Smooth muscle cell (in vitro differentiated cells): ENCODE results near the gene SLC43A2. TPM values are rescaled to one million over a fixed set of nuclear protein-coding genes. Genes with fewer than 3 reads are reported as not detected.

Source experiments
- DNase-seq: peaks from one replicate; lab custom pipeline; 2025; ENCODE audit not compliant: unreplicated experiment; lab: John Stamatoyannopoulos, UW
- H2AFZ ChIP-seq: fragments of 200-600 bp; sonication (generic); 2 replicates; pipeline ENCODE4 v1.6.0; 2016; ENCODE audit warnings: antibody characterized with exemption, low read depth, mild to moderate bottlenecking
- H3F3A ChIP-seq: fragments of 200-600 bp; sonication (generic); 2 replicates; pipeline ENCODE4 v1.6.0; 2017; ENCODE audit warnings: antibody characterized with exemption, low read depth
- H3K27ac ChIP-seq: fragments of 200-600 bp; sonication (generic); 2 replicates; pipeline ENCODE4 v1.5.1; 2016; ENCODE audit warnings: low read depth, mild to moderate bottlenecking
- H3K27me3 ChIP-seq: fragments of 200-600 bp; sonication (generic); 2 replicates; pipeline ENCODE4 v1.6.1; 2016; ENCODE audit warnings: low read depth, mild to moderate bottlenecking
- H3K36me3 ChIP-seq: fragments of 200-600 bp; sonication (generic); 2 replicates; pipeline ENCODE4 v1.5.1; 2016; ENCODE audit warnings: low read depth
- H3K4me1 ChIP-seq: fragments of 200-600 bp; sonication (generic); 2 replicates; pipeline ENCODE4 v1.5.1; 2016; ENCODE audit warnings: low read depth
- H3K4me2 ChIP-seq: fragments of 200-600 bp; sonication (generic); 2 replicates; pipeline ENCODE4 v1.6.0; 2016; ENCODE audit warnings: mild to moderate bottlenecking
- H3K4me3 ChIP-seq: fragments of 200-600 bp; sonication (generic); 2 replicates; pipeline ENCODE4 v1.5.1; 2016; ENCODE audit warnings: mild to moderate bottlenecking
- H3K79me2 ChIP-seq: fragments of 200-600 bp; sonication (generic); 2 replicates; pipeline ENCODE4 v1.6.0; 2016; ENCODE audit warnings: low read depth, mild to moderate bottlenecking
- H3K9ac ChIP-seq: fragments of 200-600 bp; sonication (generic); 2 replicates; pipeline ENCODE4 v1.6.0; 2016; ENCODE audit warnings: low read depth
- H3K9me3 ChIP-seq: fragments of 200-600 bp; sonication (generic); replicated peaks from 2 replicates; pipeline ENCODE4 v1.5.1; 2016; ENCODE audit warnings: low read depth
- H4K20me1 ChIP-seq: fragments of 200-600 bp; sonication (generic); 2 replicates; pipeline ENCODE4 v1.6.0; 2016; ENCODE audit warnings: low read depth
- WGBS: methylation state at CpG from one replicate; pipeline ENCODE4 v1.1.7; 2016; ENCODE audit warnings: low lambda C conversion rate; 5-methylcytosine and 5-hydroxymethylcytosine counted together
- polyA plus RNA-seq: library from polyadenylated mRNA; unstranded; fragments of >200 nt; fragmentation: Nextera tagmentation; extraction: Ambion mirVana; gene quantifications from 2 replicates; pipeline ENCODE4 v1.2.1, GENCODE V29; 2016
- total RNA-seq: library from RNA; depleted of rRNA; stranded (reverse); fragments of >200 nt; gene quantifications from 2 replicates; pipeline ENCODE4 v1.2.3, GENCODE V29; 2014
- TF ChIP-seq, protein P1 (sequence below): fragments of 200-600 bp; sonication (generic); IDR thresholded peaks from 2 replicates; pipeline ENCODE4 v1.5.1; 2017; ENCODE audit warnings: borderline replicate concordance, mild to moderate bottlenecking, antibody characterized with exemption; ENCODE audit not compliant: insufficient read depth, poor library complexity, severe bottlenecking

Gene SLC43A2
- total and polyA plus RNA-seq, 2 experiments from 2014 or later, result 3.8 to 5.3 TPM

DNA sequence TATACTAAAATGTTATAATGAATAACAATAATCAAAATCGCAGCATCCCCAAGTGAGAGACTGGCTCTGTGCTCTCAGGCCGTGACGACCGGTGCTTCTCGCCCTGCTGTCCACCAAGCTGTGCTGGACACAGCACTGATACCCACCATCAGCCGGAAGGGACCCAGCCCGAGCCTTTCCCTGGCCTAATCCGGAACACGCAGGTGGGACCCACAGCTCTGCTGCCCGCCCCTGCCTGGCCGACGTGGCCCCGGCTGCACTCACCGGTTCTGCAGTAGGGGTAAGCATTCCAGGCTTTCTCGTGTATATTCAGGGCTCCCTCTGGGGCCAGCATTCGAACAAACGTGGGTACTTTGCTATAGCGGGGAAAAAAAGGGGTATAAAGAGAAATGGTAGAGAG, 80.6 kb downstream of the SLC43A2 start:
- H3K9ac ChIP-seq, result no peak overlapping the region
- no peaks in the 10 kb centered on the region for H3K27me3 ChIP-seq
- no peaks in the 10 kb centered on the region for H3F3A ChIP-seq
- H4K20me1 ChIP-seq, result peaks cover 11% of the 10 kb centered on the region
- H3K4me2 ChIP-seq, result no peak overlapping the region
- no peaks in the 10 kb centered on the region for H3K79me2 ChIP-seq
- no peak overlapping the region for H3K4me3 ChIP-seq
- no peaks in the 10 kb centered on the region for H3K4me1 ChIP-seq
- H3K27ac ChIP-seq, result no peak overlapping the region
- 94% methylated on average over 18 of the region's 18 CpGs for WGBS
- no peak for DNase-seq
- no peaks in the 10 kb centered on the region for H3K36me3 ChIP-seq
- H3K9me3 ChIP-seq, result no peaks in the 10 kb centered on the region
- no peak overlapping the region for H2AFZ ChIP-seq
- TF ChIP-seq, protein P1, sequence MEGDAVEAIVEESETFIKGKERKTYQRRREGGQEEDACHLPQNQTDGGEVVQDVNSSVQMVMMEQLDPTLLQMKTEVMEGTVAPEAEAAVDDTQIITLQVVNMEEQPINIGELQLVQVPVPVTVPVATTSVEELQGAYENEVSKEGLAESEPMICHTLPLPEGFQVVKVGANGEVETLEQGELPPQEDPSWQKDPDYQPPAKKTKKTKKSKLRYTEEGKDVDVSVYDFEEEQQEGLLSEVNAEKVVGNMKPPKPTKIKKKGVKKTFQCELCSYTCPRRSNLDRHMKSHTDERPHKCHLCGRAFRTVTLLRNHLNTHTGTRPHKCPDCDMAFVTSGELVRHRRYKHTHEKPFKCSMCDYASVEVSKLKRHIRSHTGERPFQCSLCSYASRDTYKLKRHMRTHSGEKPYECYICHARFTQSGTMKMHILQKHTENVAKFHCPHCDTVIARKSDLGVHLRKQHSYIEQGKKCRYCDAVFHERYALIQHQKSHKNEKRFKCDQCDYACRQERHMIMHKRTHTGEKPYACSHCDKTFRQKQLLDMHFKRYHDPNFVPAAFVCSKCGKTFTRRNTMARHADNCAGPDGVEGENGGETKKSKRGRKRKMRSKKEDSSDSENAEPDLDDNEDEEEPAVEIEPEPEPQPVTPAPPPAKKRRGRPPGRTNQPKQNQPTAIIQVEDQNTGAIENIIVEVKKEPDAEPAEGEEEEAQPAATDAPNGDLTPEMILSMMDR, result no peak

DNA sequence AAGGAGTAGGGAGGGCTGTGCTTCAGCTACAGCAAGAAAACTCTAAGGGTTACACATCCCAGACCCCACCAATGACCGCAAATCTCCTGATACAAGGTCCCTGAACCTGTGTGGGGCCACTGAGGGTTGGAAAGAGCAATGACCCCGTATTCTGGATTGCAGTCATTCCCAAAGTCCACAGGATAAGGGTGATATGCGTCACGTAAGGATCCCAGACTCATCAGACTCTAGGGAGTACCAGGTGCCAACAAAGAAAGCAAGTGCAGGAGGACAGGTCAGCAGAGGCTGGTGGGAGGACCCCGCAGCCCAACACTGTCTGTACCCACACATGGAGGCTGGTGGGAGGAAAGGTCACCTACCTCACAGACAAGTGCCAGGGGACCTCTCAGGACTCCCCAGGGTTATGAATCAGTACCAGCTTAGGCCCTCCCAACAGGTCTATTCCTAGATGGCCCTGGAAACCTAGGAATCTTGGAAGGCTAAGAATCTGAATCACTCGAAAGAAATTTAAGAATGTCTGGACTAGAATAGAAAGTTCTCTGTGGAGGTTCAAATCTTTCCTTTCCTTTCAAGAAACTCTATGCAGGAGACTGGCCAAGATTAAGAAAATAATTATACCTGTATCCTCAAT, 82.2 kb downstream of the SLC43A2 start:
- no peak overlapping the region for H3K4me3 ChIP-seq
- H3K4me1 ChIP-seq, result no peaks in the 10 kb centered on the region
- no peak overlapping the region for H3K27ac ChIP-seq
- no peaks in the 10 kb centered on the region for H3K9me3 ChIP-seq
- H3F3A ChIP-seq, result no peaks in the 10 kb centered on the region
- H4K20me1 ChIP-seq, result no peaks in the 10 kb centered on the region
- no peak overlapping the region for H2AFZ ChIP-seq
- WGBS, result 99% methylated on average over 6 of the region's 6 CpGs
- no peaks in the 10 kb centered on the region for H3K79me2 ChIP-seq
- H3K27me3 ChIP-seq, result no peaks in the 10 kb centered on the region
- H3K36me3 ChIP-seq, result peaks cover 2% of the 10 kb centered on the region
- no peak overlapping the region for H3K9ac ChIP-seq
- TF ChIP-seq, protein P1, result no peak
- no peak for DNase-seq
- no peak overlapping the region for H3K4me2 ChIP-seq

DNA sequence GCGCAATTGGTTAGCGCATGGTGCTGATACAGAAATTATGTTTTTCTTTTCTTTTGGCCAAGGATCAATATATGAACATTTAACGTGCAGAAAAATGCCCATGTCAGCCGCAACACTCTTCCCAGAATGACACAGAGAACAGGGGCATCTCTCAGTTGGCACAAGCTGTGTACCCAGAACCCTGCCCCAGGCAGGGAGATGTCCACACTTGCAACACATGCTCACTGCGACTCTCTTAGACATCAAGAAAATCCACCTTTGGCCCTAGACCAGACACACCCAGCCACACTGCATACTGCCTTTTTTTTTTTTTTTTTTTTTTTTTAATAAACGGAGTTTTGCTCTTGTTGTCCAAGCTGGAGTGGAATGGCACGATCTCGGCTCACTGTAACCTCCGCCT, 83.0 kb downstream of the SLC43A2 start:
- no peaks in the 10 kb centered on the region for H3F3A ChIP-seq
- TF ChIP-seq, protein P1, result no peak
- no peak overlapping the region for H2AFZ ChIP-seq
- 89% methylated on average over 8 of the region's 9 CpGs for WGBS
- no peaks in the 10 kb centered on the region for H3K4me1 ChIP-seq
- H3K9ac ChIP-seq, result no peak overlapping the region
- peaks cover 9% of the 10 kb centered on the region for H3K36me3 ChIP-seq
- H3K9me3 ChIP-seq, result no peaks in the 10 kb centered on the region
- no peaks in the 10 kb centered on the region for H3K79me2 ChIP-seq
- no peak for DNase-seq
- no peaks in the 10 kb centered on the region for H3K27me3 ChIP-seq
- H4K20me1 ChIP-seq, result no peaks in the 10 kb centered on the region
- no peak overlapping the region for H3K4me2 ChIP-seq
- no peak overlapping the region for H3K4me3 ChIP-seq
- no peak overlapping the region for H3K27ac ChIP-seq

DNA sequence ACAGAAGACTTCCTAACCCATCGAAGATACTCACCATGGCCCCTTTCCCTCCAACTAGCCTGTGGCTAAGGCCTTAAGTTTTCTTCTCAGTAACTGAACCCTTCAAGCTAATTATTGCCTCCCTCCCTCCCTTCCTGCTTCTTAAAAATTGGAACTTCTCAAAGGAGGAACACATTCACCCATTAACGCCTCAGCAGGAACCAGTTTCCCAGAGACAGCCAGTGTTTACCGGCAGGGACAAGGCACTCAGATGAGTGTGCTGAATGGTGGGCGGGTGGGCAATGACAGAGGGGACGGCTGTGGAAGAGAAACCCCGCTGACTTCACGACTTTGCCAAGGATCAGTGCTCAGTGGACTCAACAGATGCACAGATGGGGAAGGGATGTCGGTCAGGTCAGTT, 86.3 kb downstream of the SLC43A2 start:
- Histone ChIP-seq H2AFZ (no peak overlapping the region), H3K9ac (no peak overlapping the region), H3K27ac (no peak overlapping the region), H3K9me3 (no peaks in the 10 kb centered on the region), H3K27me3 (no peaks in the 10 kb centered on the region), H3K36me3 (peaks cover 9% of the 10 kb centered on the region), H3K79me2 (no peaks in the 10 kb centered on the region), H3K4me2 (no peak overlapping the region), H3K4me1 (no peaks in the 10 kb centered on the region), H4K20me1 (no peaks in the 10 kb centered on the region), H3F3A (no peaks in the 10 kb centered on the region), H3K4me3 (no peak overlapping the region)
- no peak for DNase-seq
- TF ChIP-seq, protein P1, result no peak
- WGBS, result 89% methylated on average over 8 of the region's 8 CpGs
